Measurements from ENCODE around the gene TRIM17.

The TRIM17 gene

DNA sequence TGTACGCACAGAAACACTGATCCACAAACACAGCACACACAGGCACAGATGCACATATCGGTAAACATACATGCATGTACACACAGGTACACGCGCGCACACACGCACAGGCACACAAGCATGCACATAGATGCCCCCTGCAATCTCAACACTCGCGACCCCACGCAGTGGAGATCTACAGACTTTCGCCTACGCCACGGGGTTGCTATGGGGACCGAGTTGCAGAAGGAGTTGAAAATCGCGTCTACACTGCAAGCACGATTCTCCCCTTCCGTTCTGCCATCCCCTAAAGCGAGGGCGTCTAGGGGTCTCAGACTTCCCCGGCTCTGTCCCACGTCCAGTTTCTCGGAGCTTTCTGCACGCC, 826 bp downstream of the TRIM17 start:
- no peak for DNase-seq

DNA sequence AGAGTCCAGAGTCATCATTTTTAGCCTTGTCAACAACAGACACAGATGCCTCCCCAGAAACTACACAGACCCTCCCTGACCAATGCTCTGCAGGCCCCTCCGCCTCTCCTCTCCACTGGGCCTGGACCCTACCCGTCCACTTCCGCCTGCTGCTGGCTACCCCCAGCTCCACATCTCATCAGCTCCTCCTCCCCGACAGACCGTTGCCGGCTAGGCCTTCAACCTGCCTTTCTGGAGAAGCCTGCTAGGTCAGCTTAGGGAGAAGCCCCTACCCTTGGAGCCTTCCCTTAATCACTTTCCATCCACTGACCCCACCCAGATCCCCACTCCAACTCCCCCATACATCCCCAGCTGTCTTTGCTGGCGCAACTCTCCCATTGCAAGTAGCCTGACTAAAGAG, 1.4 kb downstream of the TRIM17 start:
- DNase-seq: no peak

DNA sequence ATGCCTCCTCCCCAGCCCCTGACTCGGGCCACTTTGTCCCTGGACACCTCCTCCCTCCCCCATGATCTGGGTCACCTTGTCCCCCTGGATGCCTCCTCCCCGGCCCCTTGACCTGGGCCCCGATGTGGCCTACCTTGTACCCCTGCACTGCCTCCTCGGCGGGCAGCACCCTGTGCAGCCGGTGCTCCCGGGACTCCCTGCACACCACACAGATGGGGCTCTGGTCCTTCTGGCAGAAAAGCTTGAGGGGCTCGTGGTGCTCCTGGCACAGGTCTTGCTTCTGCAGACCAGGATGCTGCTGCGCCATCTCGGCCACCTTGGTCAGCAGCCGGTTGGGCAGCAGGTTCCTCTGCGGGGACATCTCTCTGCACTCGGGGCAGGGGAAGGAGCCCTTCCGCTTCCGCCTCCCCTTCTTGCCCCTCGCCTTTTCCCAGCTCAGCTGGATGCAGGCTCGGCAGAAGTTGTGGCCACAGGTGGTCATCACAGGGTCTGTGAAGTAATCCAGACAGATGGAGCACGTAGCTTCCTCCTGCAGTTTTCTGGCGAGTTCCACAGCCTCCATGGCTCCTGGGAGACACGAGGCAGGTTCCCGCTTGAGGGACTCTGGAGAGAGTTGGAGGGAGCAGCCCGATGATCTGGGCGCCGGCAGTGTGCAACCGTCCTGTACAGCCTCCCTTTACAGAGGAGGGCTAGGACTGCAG, 2.0 kb downstream of the TRIM17 start:
- DNase-seq: no peak

DNA sequence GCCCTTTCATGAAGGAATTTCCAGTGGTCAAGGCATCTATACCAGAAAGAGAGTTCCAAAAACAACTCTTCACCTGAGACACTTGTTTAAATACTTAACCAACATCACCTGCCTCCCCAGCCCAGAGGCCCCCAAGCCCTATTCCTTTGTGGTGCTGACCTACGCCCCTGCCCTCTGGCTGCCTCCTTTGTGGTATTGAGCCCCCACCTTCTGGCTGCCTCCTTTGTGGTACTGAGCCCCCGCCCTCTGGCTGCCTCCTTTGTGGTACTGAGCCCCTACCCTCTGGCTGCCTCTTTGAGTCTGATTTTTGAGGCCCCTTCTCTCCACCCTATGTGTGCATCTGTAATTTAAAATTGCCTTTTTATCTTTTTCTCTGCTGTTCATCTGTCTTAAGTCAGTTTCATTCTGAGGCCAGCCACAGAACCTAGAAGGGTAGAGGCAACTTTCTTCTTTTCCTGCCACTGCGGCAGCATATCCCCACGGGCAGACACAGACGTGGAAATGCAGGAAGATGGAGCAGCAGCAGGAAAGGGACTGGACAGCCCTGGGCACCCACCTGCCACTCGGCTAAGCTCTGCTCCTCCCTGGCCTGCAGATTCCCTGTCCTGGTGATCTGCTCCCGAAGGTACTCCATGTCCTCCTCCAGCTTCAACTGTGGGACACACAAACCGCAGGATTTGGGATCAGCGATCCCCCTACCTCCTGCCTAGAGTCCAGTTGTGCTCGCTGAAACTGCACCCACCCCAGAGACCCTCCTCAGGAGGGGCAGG, 3.2 kb downstream of the TRIM17 start:
- DNase-seq: no peak

DNA sequence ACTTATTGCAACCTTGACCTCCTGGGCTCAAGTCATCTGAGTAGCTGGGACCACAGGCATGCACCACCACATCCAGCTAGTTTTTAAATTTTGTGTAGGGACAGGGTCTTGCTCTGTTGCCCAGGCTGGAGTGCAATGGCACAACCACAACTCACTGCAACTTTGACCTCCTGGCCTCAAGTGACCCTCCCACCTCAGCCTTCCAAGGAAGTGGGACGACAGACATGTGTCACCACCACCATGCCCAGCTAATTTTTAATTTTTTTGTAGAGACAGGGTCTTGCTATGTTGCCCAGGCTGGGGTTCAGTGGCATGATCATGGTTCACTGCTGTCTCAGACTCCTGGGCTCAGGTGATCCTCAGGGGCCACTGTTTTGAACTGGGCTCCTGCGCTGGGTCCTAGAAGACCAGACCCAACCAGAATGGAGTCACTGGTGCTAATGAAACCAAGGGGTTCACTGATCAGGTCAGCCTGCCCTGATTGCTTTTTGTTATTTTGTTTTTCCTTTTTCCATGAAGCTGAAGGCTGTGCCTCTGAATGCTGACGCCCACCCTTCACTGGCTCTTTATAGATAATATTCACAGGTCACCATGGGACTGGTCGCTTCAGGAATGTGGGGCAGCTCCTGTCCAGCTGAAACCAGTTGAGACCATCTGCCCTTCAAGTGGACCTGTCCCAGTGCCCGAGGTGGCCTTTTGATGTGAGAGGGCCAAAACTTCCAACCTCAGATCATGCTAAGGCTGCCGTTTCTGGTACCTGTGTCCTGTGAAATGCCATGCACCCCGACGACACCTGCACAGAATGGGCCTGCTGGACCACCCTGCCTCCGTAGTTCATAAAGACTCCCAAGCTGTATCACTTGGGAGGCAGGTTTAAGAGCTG, 4.9 kb downstream of the TRIM17 start:
- no peak for DNase-seq

DNA sequence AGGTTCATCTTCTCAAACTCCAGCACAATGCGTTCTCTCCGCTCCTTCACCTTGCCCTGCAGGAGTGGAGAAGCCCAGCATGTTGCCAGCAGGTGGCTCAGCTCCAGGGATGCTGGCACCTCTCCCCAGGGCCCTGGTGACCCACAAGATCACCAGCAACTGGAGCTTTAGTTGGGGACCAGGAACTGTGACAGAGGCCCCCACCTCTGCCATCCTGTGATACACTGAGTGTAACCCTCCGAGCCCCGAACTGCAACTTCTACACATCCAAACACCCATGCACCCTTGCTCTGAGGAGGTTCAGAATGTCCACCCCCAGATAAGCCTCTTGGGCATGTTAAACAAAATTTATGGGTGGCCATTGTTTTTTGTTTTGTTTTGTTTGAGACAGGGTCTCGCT, 5.5 kb downstream of the TRIM17 start:
- no peak for DNase-seq

DNA sequence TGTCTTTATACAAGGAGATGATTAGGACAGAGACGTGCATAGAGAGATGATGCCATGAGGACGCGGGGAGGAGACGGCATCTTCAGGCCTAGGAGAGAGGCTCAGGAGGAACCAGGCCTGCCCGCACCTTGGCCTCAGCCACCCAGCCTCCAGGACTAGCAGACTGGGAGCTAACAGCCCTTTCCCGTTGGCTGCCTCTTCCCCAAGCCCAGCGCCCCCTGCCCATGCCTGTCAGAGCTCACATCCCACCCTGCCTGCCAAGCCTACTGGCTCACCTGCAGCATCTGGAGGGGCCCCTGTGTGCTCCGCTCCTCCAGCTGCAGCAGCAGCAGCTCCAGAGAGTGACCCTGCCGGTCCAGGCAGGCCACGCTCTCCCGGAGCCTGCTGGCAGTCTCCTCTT, 6.0 kb downstream of the TRIM17 start:
- no peak for DNase-seq

DNA sequence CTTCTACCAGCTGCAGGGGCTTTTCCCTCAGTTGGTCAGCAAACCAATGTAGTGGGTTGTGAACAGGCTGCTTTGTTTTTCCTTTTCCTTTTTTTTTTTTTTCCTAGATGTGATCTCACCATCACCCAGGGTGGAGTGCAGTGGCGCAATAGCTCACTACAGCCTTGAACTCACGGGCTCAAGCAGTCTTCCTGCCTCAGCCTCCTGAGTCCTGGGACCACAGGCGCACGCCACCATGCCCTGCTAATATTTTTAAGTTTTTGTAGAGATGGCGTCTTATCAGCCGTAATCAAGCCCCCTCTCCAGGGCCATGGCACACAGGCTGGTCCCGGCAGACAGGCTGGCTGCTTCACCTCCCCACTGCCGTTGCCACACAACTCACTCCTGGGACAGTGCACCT, 6.6 kb downstream of the TRIM17 start:
- DNase-seq: no peak

DNA sequence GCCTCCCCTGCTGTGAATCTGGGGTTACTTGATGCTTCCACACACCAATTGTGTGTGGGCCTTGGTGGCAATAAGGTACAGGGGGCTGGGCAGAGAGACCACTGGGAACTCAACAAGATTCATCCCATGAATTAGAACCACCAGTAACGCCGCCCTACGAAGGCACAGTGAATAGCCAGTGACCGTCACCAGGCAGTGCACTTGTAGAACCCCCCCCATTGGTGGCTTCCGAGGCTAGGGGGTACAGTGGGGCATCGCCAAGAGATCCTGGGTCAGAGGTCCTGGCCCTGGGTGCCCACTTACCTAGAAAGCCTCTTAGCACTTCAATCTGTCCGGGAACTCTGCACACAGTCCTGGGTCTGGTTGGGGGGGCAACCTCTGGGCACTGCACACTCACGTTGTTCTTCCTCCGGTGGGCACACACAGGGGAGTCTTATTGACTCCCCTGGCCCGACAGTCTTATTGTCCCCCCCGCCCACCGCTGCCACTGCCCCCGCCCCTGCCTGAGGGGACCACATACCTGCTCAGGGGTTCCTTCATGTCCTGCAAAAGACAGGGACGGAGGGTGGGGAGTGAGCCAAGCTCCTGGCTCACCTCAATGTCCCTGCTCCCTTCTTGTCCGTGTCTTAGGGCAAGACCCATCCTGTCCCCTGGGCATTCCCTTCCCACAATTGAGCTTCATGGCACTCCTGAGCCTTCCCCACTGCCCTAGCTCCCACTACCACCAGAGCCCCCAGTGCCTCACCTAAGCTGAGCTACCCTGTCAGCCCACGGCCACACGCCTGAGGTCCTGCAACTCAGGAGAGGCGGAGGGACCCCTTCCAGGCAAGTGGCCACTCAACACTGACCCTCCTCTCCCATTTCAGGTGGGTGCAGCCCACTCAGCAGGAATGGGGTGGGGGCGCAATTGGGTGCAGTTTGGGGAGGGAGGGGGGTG, 7.5 kb downstream of the TRIM17 start:
- no peak for DNase-seq

DNA sequence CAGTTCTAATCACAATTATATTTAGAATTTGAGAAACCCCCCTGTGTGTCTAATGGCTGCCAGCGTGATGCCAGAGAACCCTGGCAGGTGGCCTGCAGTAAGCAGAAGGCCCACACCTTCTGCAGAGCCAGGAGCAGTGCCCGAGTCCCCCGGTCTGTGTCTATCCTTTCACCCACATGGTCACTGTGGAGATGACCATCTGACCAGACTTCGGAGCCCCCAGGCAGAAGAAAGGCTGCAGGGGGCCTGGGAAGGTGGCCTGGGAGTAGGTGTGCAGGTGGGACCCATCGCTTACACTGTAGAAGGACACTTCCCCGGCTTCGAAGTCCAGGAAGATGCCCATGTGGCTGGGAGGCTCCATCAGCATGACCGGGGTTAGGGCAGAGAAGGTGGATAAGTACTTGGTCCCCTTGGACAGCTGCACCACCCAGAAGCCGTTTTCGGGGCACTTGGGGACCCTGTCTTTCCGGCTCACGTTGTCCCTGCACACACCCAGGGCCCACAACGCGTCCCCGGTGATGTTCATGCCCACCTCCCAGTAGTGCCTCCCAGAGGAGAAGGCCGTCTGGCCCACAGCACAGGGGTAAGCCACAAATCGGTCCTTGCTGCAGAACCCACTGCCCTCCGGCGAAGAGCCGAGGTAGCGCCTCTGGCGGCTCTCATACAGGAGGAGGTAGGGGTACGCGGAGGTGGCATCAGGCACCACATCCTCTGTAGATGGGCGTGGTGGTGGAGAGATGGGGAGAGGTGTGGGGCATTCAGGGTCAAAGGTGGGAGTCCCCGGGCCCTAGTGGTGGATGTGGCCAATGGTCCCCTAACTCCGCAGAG, 8.4 kb downstream of the TRIM17 start:
- no peak for DNase-seq

DNA sequence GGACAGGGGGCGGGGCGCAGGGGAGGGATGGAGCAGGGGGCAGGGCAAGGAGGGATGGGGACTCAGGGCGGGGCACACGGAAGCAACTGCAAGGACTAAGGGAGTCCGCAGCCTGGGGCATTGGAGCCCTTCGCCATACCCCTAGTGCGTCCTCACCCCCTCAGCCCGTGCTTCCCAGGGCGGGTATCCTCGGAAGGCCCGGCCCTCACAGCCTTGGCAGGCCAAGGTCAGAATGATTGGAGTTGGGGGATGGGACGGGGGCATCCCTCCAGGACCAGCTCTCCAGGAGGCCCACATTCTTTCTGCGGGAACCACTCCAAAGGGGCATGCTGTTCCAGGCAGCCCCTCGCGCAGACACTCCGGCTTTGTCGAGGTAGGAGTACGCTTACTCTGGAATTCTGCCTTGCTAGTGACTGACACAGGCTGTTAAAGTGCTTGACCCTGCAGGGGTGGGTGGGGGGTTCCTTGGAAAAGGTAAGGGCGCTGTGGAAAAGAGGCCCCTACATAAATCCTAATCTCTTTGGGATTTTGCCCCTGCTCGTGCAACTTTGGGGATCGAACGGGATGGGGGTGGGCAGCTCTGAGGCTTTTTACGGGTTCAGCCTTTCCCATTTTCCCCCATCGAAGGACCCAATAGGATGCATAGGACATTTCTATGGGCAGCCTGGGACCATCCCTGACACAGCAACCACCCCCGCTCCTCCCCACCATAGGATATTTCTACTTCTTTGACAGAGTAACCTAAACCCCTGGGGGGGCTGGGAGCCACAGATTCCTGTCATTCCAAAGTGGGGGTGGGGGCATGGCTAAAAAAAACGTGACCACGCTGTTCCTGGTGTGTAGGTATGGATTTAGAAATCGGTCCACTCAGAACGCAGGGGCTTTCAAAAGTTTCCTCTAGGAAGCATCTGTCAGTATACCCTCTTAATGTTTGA, 9.3 kb downstream of the TRIM17 start:
- DNase-seq: no peak

DNA sequence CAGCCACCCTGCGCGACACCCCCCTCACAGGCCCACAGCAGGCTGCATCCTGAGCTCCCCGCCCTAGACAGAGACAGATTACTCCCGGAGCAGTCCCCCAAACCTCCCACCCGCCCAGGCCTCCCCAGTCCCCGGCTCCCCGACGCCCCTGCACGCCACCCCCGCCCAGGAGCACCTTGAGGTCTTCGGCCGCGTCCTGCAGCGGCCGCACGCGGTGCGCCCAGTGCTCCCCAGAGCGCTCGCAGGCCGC, 10.8 kb downstream of the TRIM17 start:
- DNase-seq: no peak

DNA sequence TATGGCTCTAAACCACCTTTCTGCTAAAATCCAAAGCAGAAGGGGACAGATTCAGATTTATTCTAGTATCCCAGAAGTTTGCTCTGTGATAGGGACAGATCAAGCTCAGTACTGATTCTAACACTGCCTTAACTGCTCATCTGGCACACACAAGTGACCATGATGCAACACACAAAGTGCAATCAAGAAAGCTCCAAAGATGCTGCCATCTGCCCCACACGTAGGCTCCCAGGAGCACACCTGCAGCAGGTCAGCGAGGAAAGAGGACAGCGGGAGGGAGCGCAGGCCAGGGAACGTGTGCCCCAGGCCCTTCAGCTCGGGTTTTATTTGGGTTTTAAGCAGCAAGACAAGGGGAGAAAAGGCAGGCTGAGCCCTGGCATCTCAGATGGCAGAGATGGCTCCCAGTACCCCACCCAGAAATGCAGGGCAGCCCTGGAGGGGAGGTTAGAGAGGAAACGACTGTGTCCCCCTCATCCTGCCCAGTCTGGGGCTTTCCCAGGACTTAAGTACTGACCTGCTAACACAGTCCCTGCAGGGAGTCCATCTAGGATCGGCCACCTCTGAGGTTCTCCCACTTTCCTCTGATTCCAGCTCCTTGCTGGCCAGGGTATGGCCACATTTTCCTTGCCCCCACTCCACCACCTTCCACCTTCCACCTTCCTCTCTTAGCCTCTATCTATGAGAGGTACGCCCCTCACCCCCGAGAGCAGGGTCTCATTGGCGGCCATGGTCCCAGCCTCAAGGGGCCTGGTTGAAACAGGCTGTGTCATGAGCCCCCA, 11.3 kb downstream of the TRIM17 start:
- no peak for DNase-seq

DNA sequence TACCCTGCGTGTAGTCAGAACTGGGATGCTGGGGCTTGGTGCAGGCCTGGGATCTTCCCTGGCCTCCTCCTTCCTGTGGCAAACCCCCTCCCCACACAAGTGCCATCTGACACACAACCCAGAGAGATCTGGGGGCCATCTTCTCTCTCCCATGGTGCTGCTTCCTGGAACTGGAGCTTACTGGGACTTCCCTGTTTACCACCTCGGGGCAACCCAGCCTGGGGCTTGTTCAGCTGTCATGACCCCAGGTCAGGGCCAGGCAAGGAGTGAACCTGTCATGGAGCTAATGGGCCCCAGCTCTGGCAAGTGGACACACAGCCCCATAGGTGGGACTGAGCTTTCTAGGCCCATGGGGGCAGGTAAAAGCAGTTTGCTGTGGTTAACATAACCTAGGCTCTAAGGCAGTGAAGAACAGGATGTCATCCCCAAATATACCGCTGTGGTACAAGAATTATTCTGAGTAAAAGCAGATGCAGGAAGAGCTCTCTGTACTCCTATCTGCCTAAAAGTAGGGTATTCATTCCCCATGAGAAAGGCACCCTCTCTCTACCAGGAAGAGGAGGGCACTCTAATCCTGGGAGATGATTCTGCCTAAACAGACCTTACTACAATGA, 12.4 kb downstream of the TRIM17 start:
- DNase-seq: no peak

DNA sequence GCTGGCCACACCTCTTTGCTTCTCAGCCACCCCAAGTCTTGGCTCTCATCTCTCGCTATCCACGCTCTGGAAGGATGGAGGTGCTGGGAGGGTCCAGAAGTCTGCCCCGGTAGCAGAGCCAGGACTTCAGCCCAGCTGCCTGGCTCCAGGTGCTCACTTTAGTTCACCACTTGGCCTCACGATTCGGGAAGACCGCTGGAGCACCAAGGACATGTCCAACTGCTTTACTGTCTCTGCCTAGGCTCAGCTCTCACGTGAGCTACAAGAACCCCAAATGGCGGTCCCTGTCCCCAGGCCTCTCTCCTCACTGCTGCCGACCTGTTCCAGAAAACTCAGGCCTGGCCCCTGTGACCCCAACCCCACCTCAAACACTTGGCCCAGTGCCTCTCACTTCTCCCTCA, 13.4 kb downstream of the TRIM17 start:
- no peak for DNase-seq

DNA sequence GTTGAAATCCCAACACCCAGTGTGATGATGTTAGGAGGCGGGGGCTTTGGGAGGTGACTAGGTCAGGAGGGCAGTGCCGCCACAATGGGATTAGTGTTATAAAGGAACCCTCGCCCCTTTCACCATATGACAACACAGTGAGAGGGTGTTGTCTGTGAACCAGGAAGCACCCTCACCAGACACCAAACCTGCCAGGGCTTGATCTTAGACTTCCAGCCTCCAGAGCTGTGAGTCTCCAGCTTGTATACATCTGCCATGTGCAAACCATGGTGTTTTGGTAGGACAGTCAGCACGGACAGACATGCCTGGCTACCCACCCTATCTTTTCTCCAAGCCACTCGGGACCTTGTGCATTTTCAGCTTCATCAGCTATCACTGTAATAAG, 14.0 kb downstream of the TRIM17 start:
- DNase-seq: no peak

DNA sequence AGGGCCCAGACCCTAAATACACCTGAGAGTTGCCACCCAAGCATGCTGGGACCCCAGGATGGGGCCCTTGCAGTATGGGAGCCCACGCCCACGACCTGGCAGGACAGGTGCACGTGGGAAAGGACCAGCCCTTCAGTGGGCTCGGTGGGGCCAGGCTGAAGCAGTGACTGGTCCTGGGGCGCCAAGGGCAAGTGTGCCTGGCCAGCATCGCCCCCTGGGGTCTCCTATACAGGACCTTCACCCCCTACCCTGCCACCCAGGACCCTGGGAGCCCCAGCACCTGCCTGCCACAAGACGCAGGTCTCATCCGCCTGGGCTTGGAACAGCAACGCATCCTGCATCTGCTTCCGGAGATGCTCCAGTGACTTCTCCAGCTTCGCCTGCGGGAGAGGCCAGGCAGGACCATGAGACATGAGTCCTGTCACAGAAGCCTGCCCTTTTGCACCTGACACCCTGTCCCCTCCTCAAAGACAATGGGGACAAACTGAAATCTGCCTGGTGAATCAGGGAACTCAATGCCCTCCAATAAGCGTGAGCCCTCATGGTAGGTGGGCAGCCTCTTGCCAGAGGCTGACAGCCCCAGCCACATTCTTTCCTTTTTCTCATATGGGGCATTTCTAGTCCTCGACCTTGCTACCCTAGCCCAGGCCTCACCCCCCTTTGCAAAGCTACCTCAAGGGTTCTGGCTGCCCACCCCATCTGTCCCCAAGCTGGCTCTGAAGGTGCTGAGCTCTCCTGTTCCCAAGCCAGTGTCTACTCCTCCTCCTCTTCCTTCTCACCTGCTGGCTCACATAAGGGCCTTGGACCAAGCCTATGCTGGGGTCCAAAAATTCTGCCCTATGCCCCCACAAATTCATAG, 14.7 kb downstream of the TRIM17 start:
- DNase-seq: no peak

DNA sequence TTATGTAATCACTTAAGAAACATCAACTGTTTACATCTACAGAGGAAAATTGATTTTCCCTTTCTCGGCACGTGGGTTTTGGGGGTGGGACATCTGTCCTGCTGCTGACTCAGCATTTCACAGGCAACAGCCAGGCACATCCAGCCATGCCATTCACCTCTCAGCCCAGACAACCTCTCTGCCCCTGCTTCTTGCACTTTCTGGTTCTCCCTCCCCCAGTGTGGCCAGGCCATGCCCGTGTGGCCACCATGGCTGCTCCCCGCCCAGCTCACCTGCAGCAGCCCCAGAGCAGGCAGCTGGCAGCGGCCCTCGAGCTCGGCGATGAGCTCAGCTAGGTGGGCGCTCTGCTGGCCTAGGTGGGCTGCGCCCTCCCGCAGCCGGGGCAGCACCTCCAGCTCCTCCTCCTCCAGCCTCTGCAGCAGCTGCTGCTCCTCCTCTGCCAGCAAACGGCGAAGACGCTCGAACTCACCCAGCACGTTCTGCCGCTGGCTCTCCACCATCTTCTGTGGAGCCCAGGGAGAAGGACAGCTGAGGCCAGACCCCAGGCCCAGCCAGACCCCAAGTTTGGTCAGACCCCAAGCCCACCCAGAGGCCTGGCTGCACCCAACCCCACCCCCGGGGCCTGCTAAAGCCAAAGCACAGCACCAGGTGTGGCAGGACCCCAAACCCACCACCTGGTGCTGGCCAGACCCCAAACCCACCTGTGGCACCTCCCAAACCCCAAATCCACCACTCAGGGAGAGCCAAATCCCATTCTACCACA, 15.8 kb downstream of the TRIM17 start:
- no peak for DNase-seq

Data from NCI-H187 (cell line).